ENCODE data around the gene SLC16A9.

GRCh38 chr10:59711871-59712494 is 2.3 kb upstream of the SLC16A9 start:
- TF ChIP-seq CTCF (IDR thresholded peaks at IDR 0.05), result no peak
- TF ChIP-seq POLR2A (IDR thresholded peaks at IDR 0.05), result no peak
